Cardiac muscle cell (in vitro differentiated cells and primary cell): ENCODE data around the gene CTSW. TPM values are rescaled to one million over a fixed set of nuclear protein-coding genes. Genes with fewer than 3 reads are reported as not detected.

Experiments used
- DNase-seq, 2 donors: peaks; one replicate each; pipeline versions ENCODE4 v3.0.0 to v3.0.0-alpha.2; 2010 to 2017; ENCODE audit warnings: low read depth in 1 of 2, low spot score in 1 of 2
- H3K27ac ChIP-seq: fragments of 200-600 bp; sonication (generic); 2 replicates; pipeline ENCODE4 v1.5.1; 2016
- H3K27me3 ChIP-seq: fragments of 200-600 bp; sonication (generic); 2 replicates; pipeline ENCODE4 v1.6.0; 2016; ENCODE audit warnings: control low read depth
- H3K36me3 ChIP-seq: fragments of 200-600 bp; sonication (generic); 2 replicates; pipeline ENCODE4 v1.5.1; 2016; ENCODE audit warnings: control low read depth
- H3K4me1 ChIP-seq: fragments of 200-600 bp; sonication (generic); 2 replicates; pipeline ENCODE4 v1.8.1; 2017; ENCODE audit warnings: low read depth, mild to moderate bottlenecking, mixed run types
- H3K4me3 ChIP-seq: fragments of 200-600 bp; sonication (generic); 2 replicates; pipeline ENCODE4 v1.5.1; 2016; ENCODE audit warnings: mild to moderate bottlenecking
- H3K9me3 ChIP-seq: fragments of 200-600 bp; sonication (generic); 2 replicates; pipeline ENCODE4 v1.5.1; 2017; ENCODE audit warnings: low read depth, mild to moderate bottlenecking, control low read depth
- polyA plus RNA-seq: library from polyadenylated mRNA; unstranded; fragments of >200 nt; fragmentation: Nextera tagmentation; extraction: Ambion mirVana; gene quantifications from 2 replicates; pipeline ENCODE4 v1.2.1, GENCODE V29; 2016
- total RNA-seq: library from RNA; depleted of rRNA; stranded (reverse); fragments of >200 nt; gene quantifications from 2 replicates; pipeline ENCODE4 v1.2.3, GENCODE V29; 2016
- TF ChIP-seq, protein P1 (sequence below): IDR thresholded peaks from 2 replicates; pipeline ENCODE4 v1.5.1; 2012; ENCODE audit warnings: low read depth, mild to moderate bottlenecking, low read length

CTSW gene
- total and polyA plus RNA-seq, 2 experiments from 2014 or later, result 0.60 TPM; not detected in 1

DNA sequence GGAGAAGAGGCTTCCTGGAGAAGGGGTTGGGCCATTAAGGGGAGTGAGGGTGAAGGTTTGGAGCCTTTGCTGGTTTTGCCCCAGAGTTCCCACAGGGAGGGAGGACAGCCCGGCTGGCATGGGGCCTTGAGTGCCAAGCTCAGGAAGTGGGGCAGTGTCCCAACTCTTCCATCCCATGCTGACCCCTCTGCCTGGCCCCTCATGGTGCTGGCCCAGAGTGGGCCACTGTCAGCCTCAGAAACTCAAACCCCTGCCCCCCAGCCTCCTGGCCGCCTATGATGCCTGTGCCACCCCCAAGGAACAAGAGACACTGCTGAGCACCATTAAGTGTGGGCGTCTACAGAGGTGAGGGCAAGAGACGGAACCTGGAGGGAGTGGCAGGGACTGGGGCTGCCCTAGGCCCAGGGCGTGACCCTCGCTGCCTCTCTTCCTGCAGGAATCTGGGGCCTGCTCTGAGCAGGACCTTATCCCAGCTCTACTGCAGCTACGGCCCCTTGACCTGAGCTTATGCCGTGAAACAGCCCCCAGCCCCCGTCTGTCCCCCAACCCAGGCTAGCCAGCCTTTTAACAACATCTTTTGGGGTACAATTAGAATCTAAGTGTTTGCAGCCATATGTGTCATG lies 14.0 kb upstream of the CTSW start:
- Histone ChIP-seq H3K4me1 (no peaks in the 10 kb centered on the region), H3K27me3 (no peaks in the 10 kb centered on the region), H3K9me3 (no peaks in the 10 kb centered on the region), H3K36me3 (peaks cover 55% of the 10 kb centered on the region), H3K4me3 (no peak overlapping the region), H3K27ac (no peak overlapping the region)
- TF ChIP-seq, protein P1, sequence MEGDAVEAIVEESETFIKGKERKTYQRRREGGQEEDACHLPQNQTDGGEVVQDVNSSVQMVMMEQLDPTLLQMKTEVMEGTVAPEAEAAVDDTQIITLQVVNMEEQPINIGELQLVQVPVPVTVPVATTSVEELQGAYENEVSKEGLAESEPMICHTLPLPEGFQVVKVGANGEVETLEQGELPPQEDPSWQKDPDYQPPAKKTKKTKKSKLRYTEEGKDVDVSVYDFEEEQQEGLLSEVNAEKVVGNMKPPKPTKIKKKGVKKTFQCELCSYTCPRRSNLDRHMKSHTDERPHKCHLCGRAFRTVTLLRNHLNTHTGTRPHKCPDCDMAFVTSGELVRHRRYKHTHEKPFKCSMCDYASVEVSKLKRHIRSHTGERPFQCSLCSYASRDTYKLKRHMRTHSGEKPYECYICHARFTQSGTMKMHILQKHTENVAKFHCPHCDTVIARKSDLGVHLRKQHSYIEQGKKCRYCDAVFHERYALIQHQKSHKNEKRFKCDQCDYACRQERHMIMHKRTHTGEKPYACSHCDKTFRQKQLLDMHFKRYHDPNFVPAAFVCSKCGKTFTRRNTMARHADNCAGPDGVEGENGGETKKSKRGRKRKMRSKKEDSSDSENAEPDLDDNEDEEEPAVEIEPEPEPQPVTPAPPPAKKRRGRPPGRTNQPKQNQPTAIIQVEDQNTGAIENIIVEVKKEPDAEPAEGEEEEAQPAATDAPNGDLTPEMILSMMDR, result no peak
- no peak for DNase-seq

DNA sequence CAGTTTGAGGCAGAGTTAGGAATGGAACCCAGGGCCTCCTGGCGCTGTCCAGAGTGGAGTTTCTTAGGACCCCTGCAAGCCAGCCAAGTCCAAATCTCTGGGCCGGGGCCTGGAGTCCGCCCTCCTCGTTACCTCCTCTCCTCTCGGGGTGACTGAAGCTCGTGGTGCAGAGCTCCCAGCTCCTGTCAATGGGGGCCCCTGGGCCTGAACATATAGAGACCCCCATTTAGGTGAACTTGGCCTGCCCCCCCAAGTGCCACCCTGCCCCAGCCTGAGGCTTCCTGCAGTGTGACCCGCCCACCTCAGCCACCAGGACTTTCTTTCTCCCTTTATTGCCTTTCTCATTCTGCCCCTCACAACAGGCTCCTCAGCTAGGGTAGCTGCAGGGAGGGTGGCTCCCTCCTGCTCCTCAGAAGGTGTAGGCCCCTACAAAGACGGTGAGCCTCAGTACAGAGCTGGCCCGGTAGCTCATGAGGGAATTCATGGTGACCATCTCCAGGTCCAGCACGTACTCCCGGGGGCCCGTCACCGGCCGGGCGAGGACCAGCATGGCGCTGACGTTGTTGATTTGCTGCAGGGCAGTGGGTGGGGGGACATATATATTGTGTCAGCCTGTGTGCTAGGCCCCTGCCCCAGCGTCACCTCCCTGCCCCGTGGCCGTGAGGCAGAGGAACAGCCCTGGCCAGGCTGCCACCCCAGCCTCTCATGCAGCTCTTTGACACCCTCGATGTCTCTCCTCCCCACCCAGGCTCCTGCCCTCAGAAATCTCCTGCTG lies 12.9 kb upstream of the CTSW start:
- Histone ChIP-seq H3K27ac (peak overlapping the region; percentile 11), H3K36me3 (peaks cover 55% of the 10 kb centered on the region), H3K4me3 (no peak overlapping the region), H3K27me3 (no peaks in the 10 kb centered on the region), H3K9me3 (no peaks in the 10 kb centered on the region), H3K4me1 (no peaks in the 10 kb centered on the region)
- TF ChIP-seq, protein P1, result no peak
- DNase-seq, result no peak

DNA sequence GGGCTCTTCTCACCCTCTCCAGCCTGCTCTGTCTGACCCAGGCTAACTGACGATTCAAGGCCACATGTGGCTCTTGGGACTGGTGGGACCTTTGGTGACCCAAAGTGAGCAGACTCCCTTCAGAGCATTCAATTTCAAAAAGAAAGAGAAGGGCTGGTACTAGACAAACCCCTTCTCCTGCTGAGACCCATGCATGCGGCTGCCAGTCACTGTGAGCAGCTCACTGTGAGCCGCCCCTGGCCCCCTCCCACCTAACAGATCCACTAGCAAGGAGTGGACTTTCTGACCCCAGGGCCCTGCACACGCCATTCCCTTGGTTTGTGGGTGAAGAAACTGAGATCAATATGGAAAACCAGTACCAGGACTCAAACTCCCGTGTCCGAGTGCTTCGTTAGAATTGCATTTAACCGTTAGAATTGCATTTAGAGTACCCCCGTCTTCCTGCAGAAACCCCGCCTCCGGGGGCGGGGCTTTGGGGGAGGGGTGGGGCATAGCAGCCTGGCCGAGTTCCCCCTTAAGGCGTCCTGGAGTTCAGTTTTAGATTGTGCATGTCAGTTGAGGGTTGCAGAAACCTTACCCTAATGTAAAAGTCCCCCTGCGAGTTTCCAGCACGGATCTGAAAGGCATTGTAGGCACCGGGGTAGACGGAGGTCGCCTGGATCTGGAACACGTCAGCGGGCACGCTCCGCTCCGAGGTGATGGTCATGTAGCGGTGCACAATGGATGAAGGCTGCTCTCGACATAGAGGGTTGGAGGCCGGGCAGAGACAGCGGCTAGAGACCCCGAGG lies 12.2 kb upstream of the CTSW start:
- Histone ChIP-seq H3K4me1 (no peaks in the 10 kb centered on the region), H3K36me3 (peaks cover 51% of the 10 kb centered on the region), H3K27ac (peak overlapping the region; percentile 11), H3K9me3 (no peaks in the 10 kb centered on the region), H3K27me3 (no peaks in the 10 kb centered on the region), H3K4me3 (no peak overlapping the region)
- peak in 1 of 2 donors; percentile 23 for DNase-seq
- TF ChIP-seq, protein P1, result no peak

DNA sequence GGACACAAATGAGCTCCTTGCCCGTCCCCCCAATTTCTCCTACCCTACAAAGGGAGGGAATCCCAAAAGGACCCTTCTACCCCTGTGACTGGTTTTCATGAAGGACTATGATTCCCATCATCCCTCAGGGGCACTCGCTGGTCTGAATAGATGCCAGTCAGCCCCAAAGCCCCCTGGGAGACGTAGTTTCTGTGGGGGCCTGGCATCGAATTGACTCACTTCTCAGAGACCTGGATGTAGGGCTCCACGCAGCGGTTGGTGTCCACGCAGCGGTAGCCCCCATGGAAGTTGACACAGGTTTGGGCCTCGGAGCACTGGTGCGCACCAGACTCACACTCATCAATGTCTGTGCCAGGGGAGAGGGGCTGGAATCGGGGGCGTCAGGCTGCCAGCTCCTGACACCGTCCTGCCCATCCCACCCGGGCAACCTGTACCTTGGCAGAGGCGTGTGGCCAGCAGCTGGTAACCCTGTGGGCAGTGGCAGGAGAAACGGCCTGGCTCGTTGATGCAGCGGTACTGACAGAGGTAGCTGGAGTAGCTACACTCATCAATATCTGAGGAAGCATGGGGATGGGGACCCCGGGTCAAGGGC lies 11.5 kb upstream of the CTSW start:
- TF ChIP-seq, protein P1, result no peak
- no peaks in the 10 kb centered on the region for H3K27me3 ChIP-seq
- H3K4me1 ChIP-seq, result no peaks in the 10 kb centered on the region
- peaks cover 49% of the 10 kb centered on the region for H3K36me3 ChIP-seq
- DNase-seq, result no peak
- no peak overlapping the region for H3K4me3 ChIP-seq
- no peaks in the 10 kb centered on the region for H3K9me3 ChIP-seq
- no peak overlapping the region for H3K27ac ChIP-seq

DNA sequence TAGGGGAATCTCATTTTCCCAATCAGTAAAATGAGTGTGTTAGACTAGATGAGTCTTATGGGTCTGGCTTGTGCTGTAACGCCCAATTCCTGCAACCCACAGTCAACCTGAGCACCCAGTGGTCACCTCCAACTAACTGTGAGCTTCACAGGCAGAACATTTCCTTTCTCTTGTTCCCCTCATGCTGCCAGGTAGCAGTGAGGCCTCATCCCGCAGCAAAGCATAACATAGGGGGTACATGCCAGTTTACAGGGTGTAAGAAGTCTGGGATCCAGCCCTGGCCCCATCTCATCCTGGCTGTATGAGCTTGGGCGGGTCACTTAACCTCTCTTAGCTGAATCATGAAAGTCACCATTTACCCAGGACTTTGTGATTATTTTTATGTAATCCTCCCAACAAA lies 10.7 kb upstream of the CTSW start:
- Histone ChIP-seq H3K9me3 (no peaks in the 10 kb centered on the region), H3K4me3 (no peak overlapping the region), H3K27ac (no peak overlapping the region), H3K27me3 (no peaks in the 10 kb centered on the region), H3K36me3 (peaks cover 43% of the 10 kb centered on the region), H3K4me1 (no peaks in the 10 kb centered on the region)
- DNase-seq, result no peak
- TF ChIP-seq, protein P1, result no peak
